ENCODE measurements around the gene STAT5A. TPM values are rescaled to one million over a fixed set of nuclear protein-coding genes. Genes with fewer than 3 reads are reported as not detected.
A peak's percentile ranks its signal among the peaks of the same experiment; 100 is the strongest.

The STAT5A gene
- total RNA-seq, 1 donor from 2014 or later, result 0.77 TPM

DNA sequence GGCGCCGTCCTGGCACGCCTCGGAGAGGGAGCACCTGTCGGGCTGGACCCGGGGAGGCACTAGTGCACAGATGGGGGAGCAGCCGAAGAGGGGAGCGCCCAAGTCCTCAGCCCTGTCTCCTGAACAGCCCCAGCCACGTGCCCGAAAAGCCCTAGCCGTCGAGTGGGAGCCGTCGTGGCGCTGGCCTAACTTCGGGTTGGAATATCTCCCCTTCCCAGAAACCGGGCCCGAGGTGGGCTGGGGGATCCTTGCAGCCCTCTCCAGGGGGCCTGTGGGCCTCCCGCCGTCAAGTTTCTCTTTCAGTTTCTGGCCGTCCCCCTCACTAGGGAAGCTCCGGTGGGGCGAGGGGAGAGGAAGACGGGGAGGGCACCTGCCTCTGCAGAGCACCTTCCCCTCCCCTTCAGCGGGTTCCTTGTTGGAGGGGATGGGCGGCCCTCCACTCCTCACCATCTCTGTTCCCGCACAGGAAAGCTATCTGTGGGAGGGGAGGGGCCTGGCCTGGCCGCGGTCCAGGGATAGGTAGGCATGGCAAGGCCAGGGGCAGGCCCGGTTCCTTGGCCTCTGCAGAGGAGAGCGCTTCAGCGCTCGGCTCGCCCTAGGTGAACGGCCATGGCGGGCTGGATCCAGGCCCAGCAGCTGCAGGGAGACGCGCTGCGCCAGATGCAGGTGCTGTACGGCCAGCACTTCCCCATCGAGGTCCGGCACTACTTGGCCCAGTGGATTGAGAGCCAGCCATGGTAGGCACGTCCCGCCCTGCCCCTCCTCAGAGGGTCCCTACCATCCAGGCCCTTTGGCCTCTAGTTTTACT, 709 bp downstream of the STAT5A start:
- no peak overlapping the region for H3K27ac ChIP-seq (ENCODE audit: low read depth, low read length)
- no peaks in the 10 kb centered on the region for H3K36me3 ChIP-seq (ENCODE audit: insufficient read depth, low read length)
- peak overlapping the region; percentile 82 for H3K4me2 ChIP-seq (ENCODE audit: low read length)
- Mint-ChIP-seq H3K4me3 (ENCODE audit: unreplicated experiment) (no peak overlapping the region), H3K4me1 (ENCODE audit: low read depth, unreplicated experiment) (peaks cover 10% of the 10 kb centered on the region), H3K27ac (ENCODE audit: unreplicated experiment) (no peak overlapping the region), H3K9me3 (ENCODE audit: unreplicated experiment) (peaks cover 2% of the 10 kb centered on the region), H3K36me3 (ENCODE audit: low read depth, unreplicated experiment) (peaks cover 5% of the 10 kb centered on the region), H3K27me3 (ENCODE audit: low read depth, unreplicated experiment) (peaks cover 37% of the 10 kb centered on the region)
- no peak overlapping the region for H3K4me3 ChIP-seq (ENCODE audit: insufficient read depth, low read depth, low read length)
- no peaks in the 10 kb centered on the region for H3K9me3 ChIP-seq (ENCODE audit: insufficient read depth, low read depth, low read length)
- DNase-seq (ENCODE audit: low read depth) (no peak), FAIRE-seq (no peak)
- TF ChIP-seq EZH2 (IDR thresholded peaks at IDR 0.05; ENCODE audit: insufficient read depth, low read length), result no peak
- TF ChIP-seq, protein P1, sequence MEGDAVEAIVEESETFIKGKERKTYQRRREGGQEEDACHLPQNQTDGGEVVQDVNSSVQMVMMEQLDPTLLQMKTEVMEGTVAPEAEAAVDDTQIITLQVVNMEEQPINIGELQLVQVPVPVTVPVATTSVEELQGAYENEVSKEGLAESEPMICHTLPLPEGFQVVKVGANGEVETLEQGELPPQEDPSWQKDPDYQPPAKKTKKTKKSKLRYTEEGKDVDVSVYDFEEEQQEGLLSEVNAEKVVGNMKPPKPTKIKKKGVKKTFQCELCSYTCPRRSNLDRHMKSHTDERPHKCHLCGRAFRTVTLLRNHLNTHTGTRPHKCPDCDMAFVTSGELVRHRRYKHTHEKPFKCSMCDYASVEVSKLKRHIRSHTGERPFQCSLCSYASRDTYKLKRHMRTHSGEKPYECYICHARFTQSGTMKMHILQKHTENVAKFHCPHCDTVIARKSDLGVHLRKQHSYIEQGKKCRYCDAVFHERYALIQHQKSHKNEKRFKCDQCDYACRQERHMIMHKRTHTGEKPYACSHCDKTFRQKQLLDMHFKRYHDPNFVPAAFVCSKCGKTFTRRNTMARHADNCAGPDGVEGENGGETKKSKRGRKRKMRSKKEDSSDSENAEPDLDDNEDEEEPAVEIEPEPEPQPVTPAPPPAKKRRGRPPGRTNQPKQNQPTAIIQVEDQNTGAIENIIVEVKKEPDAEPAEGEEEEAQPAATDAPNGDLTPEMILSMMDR (IDR thresholded peaks at IDR 0.05; ENCODE audit: insufficient read depth, low read depth, low read length), result no peak
- H3K4me1 ChIP-seq (ENCODE audit: insufficient read depth, low read length), result no peaks in the 10 kb centered on the region
- no peaks in the 10 kb centered on the region for H3K79me2 ChIP-seq (ENCODE audit: insufficient read depth, low read length)
- no peak overlapping the region for H2AFZ ChIP-seq (ENCODE audit: low read depth, low read length)
- H3K27me3 ChIP-seq (ENCODE audit: insufficient read depth, low read length), result no peaks in the 10 kb centered on the region
- H3K9ac ChIP-seq (ENCODE audit: low read length), result peak overlapping the region; percentile 54
- no peaks in the 10 kb centered on the region for H4K20me1 ChIP-seq (ENCODE audit: insufficient read depth, low read length)

DNA sequence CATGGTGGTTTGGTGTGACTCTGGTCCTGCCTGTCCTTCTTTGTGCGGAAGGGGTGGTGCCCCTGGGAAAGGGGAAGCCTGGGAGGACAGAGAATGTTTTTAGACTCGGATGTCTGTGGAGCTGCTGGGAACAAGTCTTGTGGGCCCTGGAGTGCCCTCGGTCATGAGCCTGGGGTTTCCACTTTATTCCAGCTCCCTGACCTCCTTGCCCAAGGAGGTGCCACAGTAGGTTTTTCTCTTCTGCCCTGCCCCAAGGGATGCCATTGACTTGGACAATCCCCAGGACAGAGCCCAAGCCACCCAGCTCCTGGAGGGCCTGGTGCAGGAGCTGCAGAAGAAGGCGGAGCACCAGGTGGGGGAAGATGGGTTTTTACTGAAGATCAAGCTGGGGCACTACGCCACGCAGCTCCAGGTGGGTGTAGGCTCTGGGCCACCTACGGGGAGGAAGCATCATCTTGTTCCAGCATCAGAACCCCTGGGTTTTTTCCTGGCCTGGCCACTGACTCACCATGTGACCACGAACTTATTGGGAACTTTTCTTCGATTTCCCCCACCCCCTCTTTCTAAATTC, 1.4 kb downstream of the STAT5A start:
- Histone ChIP-seq H3K9ac (ENCODE audit: low read length) (no peak overlapping the region), H3K4me3 (ENCODE audit: insufficient read depth, low read depth, low read length) (no peak overlapping the region), H3K4me2 (ENCODE audit: low read length) (no peak overlapping the region), H3K27ac (ENCODE audit: low read depth, low read length) (no peak overlapping the region), H3K79me2 (ENCODE audit: insufficient read depth, low read length) (no peaks in the 10 kb centered on the region), H3K4me1 (ENCODE audit: insufficient read depth, low read length) (no peaks in the 10 kb centered on the region), H3K9me3 (ENCODE audit: insufficient read depth, low read depth, low read length) (no peaks in the 10 kb centered on the region), H2AFZ (ENCODE audit: low read depth, low read length) (no peak overlapping the region), H3K36me3 (ENCODE audit: insufficient read depth, low read length) (no peaks in the 10 kb centered on the region), H4K20me1 (ENCODE audit: insufficient read depth, low read length) (no peaks in the 10 kb centered on the region), H3K27me3 (ENCODE audit: insufficient read depth, low read length) (no peaks in the 10 kb centered on the region)
- peaks cover 2% of the 10 kb centered on the region for H3K9me3 Mint-ChIP-seq (ENCODE audit: unreplicated experiment)
- no peak for DNase-seq (ENCODE audit: low read depth)
- peaks cover 6% of the 10 kb centered on the region for H3K36me3 Mint-ChIP-seq (ENCODE audit: low read depth, unreplicated experiment)
- TF ChIP-seq, protein P1 (IDR thresholded peaks at IDR 0.05; ENCODE audit: insufficient read depth, low read depth, low read length), result no peak
- TF ChIP-seq EZH2 (IDR thresholded peaks at IDR 0.05; ENCODE audit: insufficient read depth, low read length), result no peak
- peaks cover 10% of the 10 kb centered on the region for H3K4me1 Mint-ChIP-seq (ENCODE audit: low read depth, unreplicated experiment)
- no peak for FAIRE-seq
- no peak overlapping the region for H3K4me3 Mint-ChIP-seq (ENCODE audit: unreplicated experiment)
- H3K27ac Mint-ChIP-seq (ENCODE audit: unreplicated experiment), result no peak overlapping the region
- H3K27me3 Mint-ChIP-seq (ENCODE audit: low read depth, unreplicated experiment), result peaks cover 39% of the 10 kb centered on the region

DNA sequence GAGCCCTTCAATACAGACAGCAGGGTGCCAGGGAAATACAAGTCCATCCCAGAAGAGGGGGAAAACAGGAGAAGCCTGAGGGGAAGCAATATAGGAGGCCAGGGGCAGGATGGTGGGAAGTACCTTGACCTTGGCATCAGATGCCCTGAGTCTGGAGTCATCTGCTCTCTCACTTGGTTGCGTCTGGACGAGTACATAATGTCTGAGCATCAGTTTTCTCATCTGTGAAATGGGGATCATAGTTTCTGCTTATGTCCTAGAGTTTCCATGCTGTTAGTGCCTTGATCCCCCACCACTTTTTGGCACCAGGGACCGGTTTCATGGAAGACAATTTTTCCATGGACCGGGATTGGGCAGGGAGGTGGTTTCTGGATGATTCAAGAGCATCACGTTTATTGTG, 2.3 kb downstream of the STAT5A start:
- DNase-seq (ENCODE audit: low read depth) (no peak), FAIRE-seq (no peak)
- Mint-ChIP-seq H3K9me3 (ENCODE audit: unreplicated experiment) (peaks cover 4% of the 10 kb centered on the region), H3K36me3 (ENCODE audit: low read depth, unreplicated experiment) (peaks cover 9% of the 10 kb centered on the region), H3K4me3 (ENCODE audit: unreplicated experiment) (no peak overlapping the region), H3K27ac (ENCODE audit: unreplicated experiment) (no peak overlapping the region), H3K4me1 (ENCODE audit: low read depth, unreplicated experiment) (peaks cover 10% of the 10 kb centered on the region), H3K27me3 (ENCODE audit: low read depth, unreplicated experiment) (peaks cover 44% of the 10 kb centered on the region)
- H3K27me3 ChIP-seq (ENCODE audit: insufficient read depth, low read length), result no peaks in the 10 kb centered on the region
- no peaks in the 10 kb centered on the region for H3K36me3 ChIP-seq (ENCODE audit: insufficient read depth, low read length)
- no peak overlapping the region for H3K9ac ChIP-seq (ENCODE audit: low read length)
- H3K9me3 ChIP-seq (ENCODE audit: insufficient read depth, low read depth, low read length), result no peaks in the 10 kb centered on the region
- TF ChIP-seq, protein P1 (IDR thresholded peaks at IDR 0.05; ENCODE audit: insufficient read depth, low read depth, low read length), result no peak
- no peak for TF ChIP-seq EZH2 (IDR thresholded peaks at IDR 0.05; ENCODE audit: insufficient read depth, low read length)
- no peak overlapping the region for H3K27ac ChIP-seq (ENCODE audit: low read depth, low read length)
- H3K79me2 ChIP-seq (ENCODE audit: insufficient read depth, low read length), result no peaks in the 10 kb centered on the region
- H2AFZ ChIP-seq (ENCODE audit: low read depth, low read length), result no peak overlapping the region
- no peak overlapping the region for H3K4me3 ChIP-seq (ENCODE audit: insufficient read depth, low read depth, low read length)
- H4K20me1 ChIP-seq (ENCODE audit: insufficient read depth, low read length), result no peaks in the 10 kb centered on the region
- no peaks in the 10 kb centered on the region for H3K4me1 ChIP-seq (ENCODE audit: insufficient read depth, low read length)
- H3K4me2 ChIP-seq (ENCODE audit: low read length), result no peak overlapping the region

Measured in astrocyte (in vitro differentiated cells and primary cell).